Medulla oblongata (tissue), 1 donor: Measurements from ENCODE around the gene ZNF157.

Experiments
- DNase-seq: peaks from one replicate; pipeline ENCODE4 v3.0.0-alpha.2; 2015; ENCODE audit errors: extremely low spot score

ZNF157 gene

GRCh38 chrX:47446971-47447370 is 76.6 kb downstream of the ZNF157 start:
- no peak for DNase-seq

GRCh38 chrX:47447607-47448006 is 77.2 kb downstream of the ZNF157 start:
- no peak for DNase-seq

- DNase-seq = no peak
Measured at GRCh38 chrX:47448165-47448806, 77.9 kb downstream of the ZNF157 start.

GRCh38 chrX:47452112-47452511 is 81.7 kb downstream of the ZNF157 start:
- no peak for DNase-seq

- no peak for DNase-seq
Measured at GRCh38 chrX:47456080-47456479, 85.7 kb downstream of the ZNF157 start.

GRCh38 chrX:47458528-47458927 is 88.2 kb downstream of the ZNF157 start:
- no peak for DNase-seq

- no peak for DNase-seq
Measured at GRCh38 chrX:47460561-47460960, 90.2 kb downstream of the ZNF157 start.
